H9 (cell line): ENCODE measurements around the gene CDK5RAP1. TPM values are rescaled to one million over a fixed set of nuclear protein-coding genes. Genes with fewer than 3 reads are reported as not detected.

Experiments
- DNase-seq: peaks from one replicate; pipeline ENCODE4 v3.0.0-alpha.2; 2017
- H2AFZ ChIP-seq: one replicate; pipeline ENCODE4 v1.6.1; 2013; ENCODE audit warnings: mild to moderate bottlenecking, low read length, control low read depth, moderate library complexity
- H2AK5ac ChIP-seq: 2 replicates; pipeline ENCODE4 v1.6.1; 2013; ENCODE audit warnings: low read length, control low read depth, mixed read lengths; ENCODE audit not compliant: insufficient read length
- H2BK120ac ChIP-seq: one replicate; pipeline ENCODE4 v1.6.1; 2013; ENCODE audit warnings: low read depth, mild to moderate bottlenecking, low read length, control low read depth, inconsistent platforms; ENCODE audit not compliant: poor library complexity, severe bottlenecking
- H2BK12ac ChIP-seq: 2 replicates; pipeline ENCODE4 v1.6.1; 2013; ENCODE audit warnings: low read length, control low read depth, mixed read lengths, low read depth; ENCODE audit not compliant: insufficient read length
- H2BK15ac ChIP-seq: 2 replicates; pipeline ENCODE4 v1.6.1; 2013; ENCODE audit warnings: low read depth, low read length, control low read depth
- H2BK20ac ChIP-seq: one replicate; pipeline ENCODE4 v1.6.1; 2013; ENCODE audit warnings: low read depth, mild to moderate bottlenecking, low read length, control low read depth, inconsistent platforms; ENCODE audit not compliant: poor library complexity, severe bottlenecking
- H2BK5ac ChIP-seq: 2 replicates; pipeline ENCODE4 v1.6.1; 2013; ENCODE audit warnings: low read length, control low read depth, mixed read lengths; ENCODE audit not compliant: insufficient read length
- H3K14ac ChIP-seq: 2 replicates; pipeline ENCODE4 v1.6.1; 2013; ENCODE audit warnings: low read length, control low read depth; ENCODE audit not compliant: insufficient read depth
- H3K18ac ChIP-seq: 2 replicates; pipeline ENCODE4 v1.6.1; 2013; ENCODE audit warnings: low read depth, mild to moderate bottlenecking, mixed read lengths, low read length, control low read depth; ENCODE audit not compliant: insufficient read length
- H3K23ac ChIP-seq: 2 replicates; pipeline ENCODE4 v1.6.1; 2013; ENCODE audit warnings: low read length, control low read depth, mixed read lengths, low read depth; ENCODE audit not compliant: insufficient read length
- H3K23me2 ChIP-seq: 2 replicates; pipeline ENCODE4 v1.6.1; 2013; ENCODE audit warnings: low read depth, mild to moderate bottlenecking, mixed read lengths, low read length, control low read depth; ENCODE audit not compliant: insufficient read length, poor library complexity, severe bottlenecking
- H3K27ac ChIP-seq: 2 replicates; pipeline ENCODE4 v1.5.1; 2013; ENCODE audit warnings: low read length, control low read depth, mixed read lengths, low read depth; ENCODE audit not compliant: insufficient read length
- H3K27me3 ChIP-seq: 2 replicates; pipeline ENCODE4 v1.6.1; 2013; ENCODE audit warnings: low read length, control low read depth, inconsistent platforms; ENCODE audit not compliant: insufficient read depth
- H3K4ac ChIP-seq: 2 replicates; pipeline ENCODE4 v1.6.1; 2013; ENCODE audit warnings: low read depth, mild to moderate bottlenecking, control low read depth, inconsistent platforms, low read length, moderate library complexity
- H3K4me1 ChIP-seq: 2 replicates; pipeline ENCODE4 v1.6.1; 2013; ENCODE audit warnings: low read length, control low read depth, inconsistent platforms; ENCODE audit not compliant: insufficient read depth
- H3K4me2 ChIP-seq: 2 replicates; pipeline ENCODE4 v1.6.1; 2013; ENCODE audit warnings: low read length, control low read depth, mixed read lengths; ENCODE audit not compliant: insufficient read length, insufficient read depth
- H3K56ac ChIP-seq: 2 replicates; pipeline ENCODE4 v1.6.1; 2013; ENCODE audit warnings: low read depth, mild to moderate bottlenecking, mixed read lengths, low read length, control low read depth; ENCODE audit not compliant: insufficient read length
- H3K79me1 ChIP-seq: 2 replicates; pipeline ENCODE4 v1.6.1; 2013; ENCODE audit warnings: low read depth, mild to moderate bottlenecking, moderate library complexity, low read length, control low read depth, inconsistent platforms; ENCODE audit not compliant: insufficient read depth, poor library complexity, severe bottlenecking
- H3K79me2 ChIP-seq: 2 replicates; pipeline ENCODE4 v1.6.1; 2013; ENCODE audit warnings: low read length, control low read depth, inconsistent platforms; ENCODE audit not compliant: insufficient read depth
- H3K9ac ChIP-seq: 2 replicates; pipeline ENCODE4 v1.6.1; 2013; ENCODE audit warnings: low read length, control low read depth, mixed read lengths; ENCODE audit not compliant: insufficient read length; ENCODE audit errors: extremely low read depth
- H3K9me3 ChIP-seq: one replicate; pipeline ENCODE4 v1.6.1; 2013; ENCODE audit warnings: low read depth, low read length, inconsistent platforms; ENCODE audit not compliant: control insufficient read depth
- H3T11ph ChIP-seq: one replicate; pipeline ENCODE4 v1.6.1; 2013; ENCODE audit warnings: mild to moderate bottlenecking, low read length, control low read depth, inconsistent platforms
- H4K20me1 ChIP-seq: one replicate; pipeline ENCODE4 v1.6.1; 2013; ENCODE audit not compliant: control insufficient read depth, insufficient read length, insufficient read depth
- H4K5ac ChIP-seq: 2 replicates; pipeline ENCODE4 v1.6.1; 2013; ENCODE audit warnings: low read depth, mild to moderate bottlenecking, mixed read lengths, low read length, control low read depth; ENCODE audit not compliant: insufficient read length
- H4K8ac ChIP-seq: replicated peaks from 2 replicates; pipeline ENCODE4 v1.6.1; 2013; ENCODE audit warnings: low read length, control low read depth, mixed read lengths, low read depth; ENCODE audit not compliant: insufficient read length
- H4K91ac ChIP-seq: 2 replicates; pipeline ENCODE4 v1.6.1; 2013; ENCODE audit warnings: low read depth, mild to moderate bottlenecking, moderate library complexity, mixed read lengths, low read length, control low read depth; ENCODE audit not compliant: insufficient read length
- H3K27ac Mint-ChIP-seq, 3 experiments: 2 replicates in 2 of 3; 3 replicates in 1 of 3; pipeline ENCODE4 v1.8.0; 2020 to 2021; ENCODE audit warnings: mixed read lengths in 3 of 3, mild to moderate bottlenecking in 1 of 3, moderate library complexity in 1 of 3
- H3K27me3 Mint-ChIP-seq: 2 replicates; pipeline ENCODE4 v1.8.0; 2021; ENCODE audit warnings: low read depth, mild to moderate bottlenecking, moderate library complexity, mixed read lengths
- H3K36me3 Mint-ChIP-seq, 3 experiments: 2 replicates in 2 of 3; 3 replicates in 1 of 3; pipeline ENCODE4 v1.8.0; 2020 to 2021; ENCODE audit warnings: low read depth in 3 of 3, mixed read lengths in 3 of 3; ENCODE audit not compliant: insufficient read depth in 1 of 3
- H3K4me1 Mint-ChIP-seq, 2 experiments: 2 replicates each; pipeline ENCODE4 v1.8.0; 2020; ENCODE audit warnings: mixed read lengths in 2 of 2
- H3K4me3 Mint-ChIP-seq, 2 experiments: 2 replicates in 1 of 2; 3 replicates in 1 of 2; pipeline ENCODE4 v1.8.0; 2020 to 2021; ENCODE audit warnings: mild to moderate bottlenecking in 2 of 2, mixed read lengths in 2 of 2, moderate library complexity in 1 of 2
- H3K9me3 Mint-ChIP-seq, 2 experiments: 2 replicates in 1 of 2; 3 replicates in 1 of 2; pipeline ENCODE4 v1.8.0; 2020; ENCODE audit warnings: mild to moderate bottlenecking in 2 of 2, mixed read lengths in 2 of 2, moderate library complexity in 1 of 2
- WGBS: extraction: QIAGEN DNeasy Blood & Tissue Kit; methylation state at CpG from one replicate; pipeline ENCODE4 v1.1.7; 2013; ENCODE audit warnings: missing lambda C conversion rate, low lambda C conversion rate, mixed read lengths; ENCODE audit not compliant: insufficient read length; ENCODE audit errors: extremely low coverage; 5-methylcytosine and 5-hydroxymethylcytosine counted together
- total RNA-seq: library from RNA; stranded (reverse); gene quantifications from 2 replicates; pipeline ENCODE4 v1.2.1, GENCODE V29; 2021
- TF ChIP-seq, protein P1 (sequence below): fragments of 200-600 bp; sonication (generic); conservative IDR thresholded peaks from 3 replicates; pipeline ENCODE4 v1.8.0; 2021; ENCODE audit warnings: antibody characterized with exemption, mild to moderate bottlenecking

The CDK5RAP1 gene
- total RNA-seq, 1 experiment from 2014 or later = 66.4 TPM

GRCh38 chr20:33418033-33418432 lies 16.7 kb upstream of the CDK5RAP1 start:
- no peak for DNase-seq
- H3K36me3 Mint-ChIP-seq = 0 out of 7 replicates have a peak, but pooled peaks cover 0 to 2% (median 0%) of the 10 kb centered on the region in 3 experiments
- no peak overlapping the region for H3K23ac ChIP-seq
- H2BK120ac ChIP-seq = no peak overlapping the region
- H3T11ph ChIP-seq = no peak overlapping the region
- no peak overlapping the region for H2BK5ac ChIP-seq
- WGBS = no CpG with 5 or more reads among the region's 3 CpGs
- no peak overlapping the region for H2AFZ ChIP-seq
- no peak overlapping the region for H3K4me3 Mint-ChIP-seq
- TF ChIP-seq, protein P1, sequence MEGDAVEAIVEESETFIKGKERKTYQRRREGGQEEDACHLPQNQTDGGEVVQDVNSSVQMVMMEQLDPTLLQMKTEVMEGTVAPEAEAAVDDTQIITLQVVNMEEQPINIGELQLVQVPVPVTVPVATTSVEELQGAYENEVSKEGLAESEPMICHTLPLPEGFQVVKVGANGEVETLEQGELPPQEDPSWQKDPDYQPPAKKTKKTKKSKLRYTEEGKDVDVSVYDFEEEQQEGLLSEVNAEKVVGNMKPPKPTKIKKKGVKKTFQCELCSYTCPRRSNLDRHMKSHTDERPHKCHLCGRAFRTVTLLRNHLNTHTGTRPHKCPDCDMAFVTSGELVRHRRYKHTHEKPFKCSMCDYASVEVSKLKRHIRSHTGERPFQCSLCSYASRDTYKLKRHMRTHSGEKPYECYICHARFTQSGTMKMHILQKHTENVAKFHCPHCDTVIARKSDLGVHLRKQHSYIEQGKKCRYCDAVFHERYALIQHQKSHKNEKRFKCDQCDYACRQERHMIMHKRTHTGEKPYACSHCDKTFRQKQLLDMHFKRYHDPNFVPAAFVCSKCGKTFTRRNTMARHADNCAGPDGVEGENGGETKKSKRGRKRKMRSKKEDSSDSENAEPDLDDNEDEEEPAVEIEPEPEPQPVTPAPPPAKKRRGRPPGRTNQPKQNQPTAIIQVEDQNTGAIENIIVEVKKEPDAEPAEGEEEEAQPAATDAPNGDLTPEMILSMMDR = no peak
- H3K79me2 ChIP-seq = no peaks in the 10 kb centered on the region
- H2BK15ac ChIP-seq = no peak overlapping the region
- no peak overlapping the region for H3K4me2 ChIP-seq
- no peak overlapping the region for H2BK20ac ChIP-seq
- H4K91ac ChIP-seq = no peak overlapping the region
- no peak overlapping the region for H3K9ac ChIP-seq
- no peak overlapping the region for H2AK5ac ChIP-seq
- H3K18ac ChIP-seq = no peak overlapping the region
- H3K14ac ChIP-seq = no peak overlapping the region
- H3K4me1 Mint-ChIP-seq = no peaks in the 10 kb centered on the region
- no peak overlapping the region for H3K56ac ChIP-seq
- no peak overlapping the region for H3K4ac ChIP-seq
- no peaks in the 10 kb centered on the region for H3K23me2 ChIP-seq
- H3K79me1 ChIP-seq = no peaks in the 10 kb centered on the region
- H4K8ac ChIP-seq = no peak overlapping the region
- H3K27ac Mint-ChIP-seq = no peak overlapping the region
- no peaks in the 10 kb centered on the region for H3K4me1 ChIP-seq
- no peaks in the 10 kb centered on the region for H3K27me3 Mint-ChIP-seq
- no peaks in the 10 kb centered on the region for H4K20me1 ChIP-seq
- H3K9me3 ChIP-seq = no peaks in the 10 kb centered on the region
- no peak overlapping the region for H2BK12ac ChIP-seq
- H4K5ac ChIP-seq = no peak overlapping the region
- no peaks in the 10 kb centered on the region; a peak in 1 of 5 replicates for H3K9me3 Mint-ChIP-seq
- H3K27ac ChIP-seq = no peak overlapping the region
- no peaks in the 10 kb centered on the region for H3K27me3 ChIP-seq
